ENCODE measurements around the gene MYO3B.
"Not testable (repeated sequence)": the region's sequence is repeated elsewhere in the genome, so short reads cannot be mapped to it uniquely, and the experiment has no call there.

MYO3B gene

GRCh38 chr2:170588729-170589128 is 410.8 kb downstream of the MYO3B start:
- no peak overlapping the region for H3K27ac ChIP-seq

GRCh38 chr2:170596576-170596975 is 418.6 kb downstream of the MYO3B start:
- TF ChIP-seq ZFX (IDR thresholded peaks at IDR 0.05; ENCODE audit: borderline replicate concordance): no peak
- TF ChIP-seq CTCF (IDR thresholded peaks at IDR 0.05): no peak
- no peak overlapping the region for H3K27ac ChIP-seq

More at GRCh38 chr2:170588729-170589128, 410.8 kb downstream of the MYO3B start:
- TF ChIP-seq CTCF (IDR thresholded peaks at IDR 0.05): no peak
- no peak for TF ChIP-seq ZFX (IDR thresholded peaks at IDR 0.05; ENCODE audit: borderline replicate concordance)

- TF ChIP-seq CTCF (IDR thresholded peaks at IDR 0.05): no peak
- no peak for TF ChIP-seq ZFX (IDR thresholded peaks at IDR 0.05; ENCODE audit: borderline replicate concordance)
These were observed 420.1 kb downstream of the MYO3B start for GRCh38 chr2:170598067-170598395.

DNA sequence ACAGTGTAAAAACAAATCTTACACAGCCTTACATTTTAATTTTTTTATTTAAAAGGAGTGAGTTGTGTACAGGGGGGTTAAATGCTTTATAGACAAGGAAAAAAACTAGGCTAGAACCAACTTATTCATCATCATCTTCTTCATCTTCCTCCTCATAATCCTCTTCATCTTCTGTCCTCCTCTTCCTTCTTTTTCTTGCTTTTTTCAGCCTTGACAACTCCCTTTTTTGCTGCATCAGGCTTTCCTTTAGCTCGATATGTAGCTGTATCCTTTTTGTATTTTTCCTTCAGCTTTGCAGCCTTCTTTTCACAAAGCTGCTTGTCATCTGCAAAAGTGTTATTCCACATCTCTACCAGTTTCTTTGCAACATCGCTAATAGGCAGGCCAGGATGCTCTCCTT is 423.5 kb downstream of the MYO3B start:
- H3K27ac ChIP-seq: no peak overlapping the region
- TF ChIP-seq ZFX (IDR thresholded peaks at IDR 0.05; ENCODE audit: borderline replicate concordance): no peak
- TF ChIP-seq CTCF (IDR thresholded peaks at IDR 0.05): no peak

More at GRCh38 chr2:170598067-170598395, 420.1 kb downstream of the MYO3B start:
- no peak overlapping the region for H3K27ac ChIP-seq

DNA sequence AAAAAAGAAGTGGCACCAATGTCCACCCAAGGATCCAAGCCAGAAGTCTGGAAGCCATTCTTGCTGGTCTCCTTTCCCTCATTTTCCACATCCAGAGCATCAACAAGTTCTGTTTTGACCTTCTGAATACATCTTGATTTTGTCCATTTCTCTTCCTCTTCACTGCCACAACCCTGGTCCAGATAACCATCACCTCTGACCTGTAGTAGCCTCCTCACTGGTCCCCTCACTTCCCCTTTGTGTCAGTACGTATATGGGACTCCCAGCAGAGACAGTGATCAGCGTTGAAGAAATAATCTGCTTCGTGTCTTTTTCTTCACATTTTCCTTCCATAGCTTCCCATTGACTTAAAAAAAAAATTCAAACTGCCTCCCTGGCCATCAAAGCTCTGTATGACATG is 427.9 kb downstream of the MYO3B start:
- TF ChIP-seq CTCF (IDR thresholded peaks at IDR 0.05) (no peak), ZFX (IDR thresholded peaks at IDR 0.05; ENCODE audit: borderline replicate concordance) (no peak)

GRCh38 chr2:170607171-170607570 is 429.2 kb downstream of the MYO3B start:
- no peak overlapping the region for H3K27ac ChIP-seq
- TF ChIP-seq ZFX (IDR thresholded peaks at IDR 0.05; ENCODE audit: borderline replicate concordance): no peak
- TF ChIP-seq CTCF (IDR thresholded peaks at IDR 0.05): no peak

More for the DNA sequence above, 427.9 kb downstream of the MYO3B start:
- H3K27ac ChIP-seq: no peak overlapping the region

DNA sequence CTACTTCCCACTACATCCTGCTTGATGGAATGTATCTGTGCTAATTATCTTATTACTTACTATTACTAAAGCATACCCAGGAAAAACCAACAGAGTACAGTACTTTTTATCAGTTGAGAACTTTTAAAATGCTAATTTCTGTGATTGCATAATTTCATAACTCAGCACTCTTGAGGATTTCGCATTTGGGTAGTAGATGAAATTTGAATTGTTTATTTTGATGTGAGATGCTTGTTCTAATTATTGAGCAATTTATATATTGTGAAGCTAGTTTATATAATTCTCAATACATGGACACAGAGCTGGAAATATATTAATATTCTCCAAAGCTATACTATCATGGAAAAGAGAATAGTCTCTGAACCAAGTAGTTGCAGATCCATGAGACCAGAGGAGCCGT is 432.7 kb downstream of the MYO3B start:
- TF ChIP-seq CTCF (IDR thresholded peaks at IDR 0.05) (no peak), ZFX (IDR thresholded peaks at IDR 0.05; ENCODE audit: borderline replicate concordance) (no peak)
- H3K27ac ChIP-seq: no peak overlapping the region

DNA sequence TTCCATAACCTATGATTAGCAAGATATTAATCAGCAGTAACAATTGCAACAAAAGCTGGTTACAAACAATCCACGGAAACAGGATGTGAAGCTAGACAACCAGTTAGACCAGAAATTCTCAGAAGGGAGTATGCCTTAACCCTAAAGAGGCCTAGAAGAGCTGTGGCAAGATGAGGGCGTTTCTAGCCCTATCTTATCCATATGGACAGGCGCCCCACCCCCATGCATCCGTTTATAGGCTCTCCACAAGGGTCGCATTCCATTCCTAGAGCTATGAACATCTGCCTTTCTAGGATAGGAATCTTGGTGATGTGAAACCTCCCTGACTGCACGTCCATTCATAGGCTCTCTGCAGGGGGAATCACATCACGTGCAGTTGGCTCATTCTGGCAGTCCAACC is 441.0 kb downstream of the MYO3B start:
- H3K27ac ChIP-seq: not testable (repeated sequence)

DNA sequence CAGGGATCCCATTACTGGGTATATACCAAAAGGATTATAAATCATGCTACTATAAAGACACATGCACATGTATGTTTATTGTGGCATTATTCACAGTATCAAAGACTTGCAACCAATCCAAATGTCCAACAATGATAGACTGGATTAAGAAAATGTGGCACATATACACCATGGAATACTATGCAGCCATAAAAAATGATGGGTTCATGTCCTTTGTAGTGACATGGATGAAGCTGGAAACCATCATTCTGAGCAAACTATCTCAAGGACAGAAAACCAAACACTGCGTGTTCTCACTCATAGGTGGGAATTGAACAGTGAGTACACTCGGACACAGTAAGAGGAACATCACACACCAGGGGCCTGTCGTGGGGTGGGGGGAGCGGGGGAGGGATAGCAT is 457.1 kb downstream of the MYO3B start:
- not testable (repeated sequence) for H3K27ac ChIP-seq
